ENCODE results near the gene NANP. TPM values are rescaled to one million over a fixed set of nuclear protein-coding genes. Genes with fewer than 3 reads are reported as not detected.

NANP gene
- total RNA-seq, 1 experiment from 2014 or later: 15.9 TPM

GRCh38 chr20:25644814-25645213, 21.0 kb upstream of the NANP start:
- no peak for DNase-seq (ENCODE audit: low spot score)
- intact Hi-C loops (cut with micrococcal nuclease; ENCODE audit: unreplicated experiment): no loop called here
- ChIA-PET POLR2A (ENCODE audit: low non-redundant PET) (no interaction called here), CTCF (no interaction called here)
- H3K27ac ChIP-seq (ENCODE audit: low read depth, low read length, poor library complexity, severe bottlenecking): no peak overlapping the region
- H3K4me3 ChIP-seq (ENCODE audit: low read depth, low read length, poor library complexity, severe bottlenecking): no peak overlapping the region
- H3K9me3 ChIP-seq (ENCODE audit: low read depth, low read length, poor library complexity, severe bottlenecking): peaks cover 6% of the 10 kb centered on the region
- H3K4me1 ChIP-seq (ENCODE audit: insufficient read depth, low read length, poor library complexity, severe bottlenecking): no peaks in the 10 kb centered on the region
- BruUV-seq (replicated peaks): no TSS peak
- no peak for TF ChIP-seq EZH2 (IDR thresholded peaks at IDR 0.05; ENCODE audit: borderline replicate concordance, low read depth, low read length, poor library complexity, severe bottlenecking)
- no peak for TF ChIP-seq CTCF (conservative IDR thresholded peaks at IDR 0.05; ENCODE audit: low read depth, low read length)
- H3K27me3 ChIP-seq (replicated peaks; ENCODE audit: insufficient read depth, low read depth, low read length, poor library complexity): no peaks in the 10 kb centered on the region
- H3K36me3 ChIP-seq (ENCODE audit: insufficient read depth, low read length, poor library complexity, severe bottlenecking): no peaks in the 10 kb centered on the region

GRCh38 chr20:25643716-25644115, 19.9 kb upstream of the NANP start:
- no peaks in the 10 kb centered on the region for H3K4me1 ChIP-seq (ENCODE audit: insufficient read depth, low read length, poor library complexity, severe bottlenecking)
- intact Hi-C loops (cut with micrococcal nuclease; ENCODE audit: unreplicated experiment): no loop called here
- no peaks in the 10 kb centered on the region for H3K36me3 ChIP-seq (ENCODE audit: insufficient read depth, low read length, poor library complexity, severe bottlenecking)
- no peak overlapping the region for H3K4me3 ChIP-seq (ENCODE audit: low read depth, low read length, poor library complexity, severe bottlenecking)
- CTCF ChIA-PET: no interaction called here
- POLR2A ChIA-PET (ENCODE audit: low non-redundant PET): no interaction called here
- H3K27ac ChIP-seq (ENCODE audit: low read depth, low read length, poor library complexity, severe bottlenecking): no peak overlapping the region
- H3K27me3 ChIP-seq (replicated peaks; ENCODE audit: insufficient read depth, low read depth, low read length, poor library complexity): no peaks in the 10 kb centered on the region
- H3K9me3 ChIP-seq (ENCODE audit: low read depth, low read length, poor library complexity, severe bottlenecking): peaks cover 6% of the 10 kb centered on the region
- TF ChIP-seq EZH2 (IDR thresholded peaks at IDR 0.05; ENCODE audit: borderline replicate concordance, low read depth, low read length, poor library complexity, severe bottlenecking) (no peak), CTCF (conservative IDR thresholded peaks at IDR 0.05; ENCODE audit: low read depth, low read length) (no peak)
- no peak for DNase-seq (ENCODE audit: low spot score)
- BruUV-seq (replicated peaks): no TSS peak

GRCh38 chr20:25637247-25637646, 13.4 kb upstream of the NANP start:
- Histone ChIP-seq H3K4me1 (ENCODE audit: insufficient read depth, low read length, poor library complexity, severe bottlenecking) (no peaks in the 10 kb centered on the region), H3K27me3 (replicated peaks; ENCODE audit: insufficient read depth, low read depth, low read length, poor library complexity) (no peaks in the 10 kb centered on the region), H3K36me3 (ENCODE audit: insufficient read depth, low read length, poor library complexity, severe bottlenecking) (no peaks in the 10 kb centered on the region), H3K27ac (ENCODE audit: low read depth, low read length, poor library complexity, severe bottlenecking) (no peak overlapping the region), H3K4me3 (ENCODE audit: low read depth, low read length, poor library complexity, severe bottlenecking) (no peak overlapping the region), H3K9me3 (ENCODE audit: low read depth, low read length, poor library complexity, severe bottlenecking) (no peaks in the 10 kb centered on the region)
- DNase-seq (ENCODE audit: low spot score): no peak
- POLR2A ChIA-PET (ENCODE audit: low non-redundant PET): no interaction called here
- BruUV-seq (replicated peaks): no TSS peak
- TF ChIP-seq CTCF (conservative IDR thresholded peaks at IDR 0.05; ENCODE audit: low read depth, low read length) (no peak), EZH2 (IDR thresholded peaks at IDR 0.05; ENCODE audit: borderline replicate concordance, low read depth, low read length, poor library complexity, severe bottlenecking) (no peak)
- intact Hi-C loops (cut with micrococcal nuclease; ENCODE audit: unreplicated experiment): no loop called here
- CTCF ChIA-PET: no interaction called here

Measured in A673 (cell line).